Suprapubic skin (tissue), 4 donors: ENCODE measurements around the gene KLRF1.

Source experiments
- CTCF ChIP-seq, 2 donors: fragments of 200-600 bp in 1 of 2; fragments of 450-650 bp in 1 of 2; sonication (generic) in 1 of 2; IDR thresholded peaks; one replicate each; pipeline ENCODE4 v1.5.1; 2016 to 2019; ENCODE audit warnings: antibody characterized with exemption in 2 of 2, mild to moderate bottlenecking in 1 of 2, moderate library complexity in 1 of 2
- EP300 ChIP-seq: sonication (generic); formaldehyde crosslinking; IDR thresholded peaks from one replicate; pipeline ENCODE4 v1.6.1; 2017; ENCODE audit warnings: antibody characterized with exemption
- POLR2A ChIP-seq, 2 donors: fragments of 450-650 bp; IDR thresholded peaks; one replicate each; pipeline ENCODE4 v1.6.1; 2017; ENCODE audit warnings: antibody characterized with exemption in 2 of 2, mild to moderate bottlenecking in 2 of 2, moderate library complexity in 2 of 2
- POLR2AphosphoS5 ChIP-seq, 3 donors: sonication (generic); formaldehyde crosslinking; IDR thresholded peaks; one replicate each; pipeline ENCODE4 v1.6.1; 2017; ENCODE audit warnings: antibody characterized with exemption in 3 of 3

DNA sequence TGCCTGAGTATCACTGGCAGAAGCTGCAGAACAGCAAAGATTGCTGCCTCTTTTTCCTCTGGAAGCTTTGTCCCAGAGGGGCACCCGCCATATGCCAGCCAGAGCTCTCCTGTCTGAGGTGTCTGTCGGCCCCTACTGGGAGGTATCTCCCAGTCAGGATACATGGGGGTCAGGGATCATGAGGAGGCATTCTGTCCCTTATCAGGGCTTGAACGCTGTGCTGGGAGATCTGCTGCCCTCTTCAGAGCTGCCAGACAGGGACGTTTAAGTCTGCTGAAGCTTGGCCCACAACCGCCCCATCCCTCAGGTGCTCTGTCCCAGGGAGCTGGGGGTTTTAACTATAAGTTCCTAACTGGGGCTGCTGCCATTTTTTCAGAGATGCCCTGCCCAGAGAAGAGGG lies 21.6 kb downstream of the KLRF1 start:
- TF ChIP-seq CTCF (IDR thresholded peaks at IDR 0.05) (no peak), POLR2AphosphoS5 (IDR thresholded peaks at IDR 0.05) (no peak), POLR2A (IDR thresholded peaks at IDR 0.05) (no peak), EP300 (no peak)
